Lung (tissue), 12 donors: ENCODE measurements around the gene CNGA3. TPM values are rescaled to one million over a fixed set of nuclear protein-coding genes. Genes with fewer than 3 reads are reported as not detected.

Experiments used
- ATAC-seq: fragments of 200-7000 bp; cut with Tn5 transposase; one replicate; pipeline ENCODE4 v1.9.1; 2020; ENCODE audit warnings: moderate number of reproducible peaks; ENCODE audit not compliant: insufficient read depth, low FRiP score
- DNase-seq, 3 donors: peaks; one replicate each; pipeline ENCODE4 v3.0.0-alpha.2; 2013 to 2017
- H3K27ac ChIP-seq, 2 donors: one replicate each; pipeline ENCODE4 v1.5.1; 2013; ENCODE audit warnings: mild to moderate bottlenecking in 2 of 2, moderate library complexity in 2 of 2, control low read depth in 1 of 2, inconsistent platforms in 1 of 2, low read depth in 1 of 2, low read length in 1 of 2
- H3K27me3 ChIP-seq, 3 donors: one replicate each; pipeline ENCODE4 v1.5.1; 2013; ENCODE audit warnings: low read length in 2 of 3; ENCODE audit not compliant: control insufficient read depth in 3 of 3, insufficient read depth in 3 of 3
- H3K36me3 ChIP-seq, 4 donors: one replicate each; pipeline ENCODE4 v1.5.1; 2013; ENCODE audit warnings: low read length in 4 of 4, mild to moderate bottlenecking in 1 of 4, moderate library complexity in 1 of 4; ENCODE audit not compliant: control insufficient read depth in 4 of 4, insufficient read depth in 4 of 4
- H3K4me1 ChIP-seq, 5 donors: one replicate each; pipeline ENCODE4 v1.5.1; 2013; ENCODE audit warnings: low read length in 5 of 5, mild to moderate bottlenecking in 2 of 5, moderate library complexity in 1 of 5; ENCODE audit not compliant: control insufficient read depth in 5 of 5, insufficient read depth in 5 of 5
- H3K4me3 ChIP-seq: one replicate; pipeline ENCODE4 v1.5.1; 2013; ENCODE audit warnings: mild to moderate bottlenecking, control low read depth, moderate library complexity
- H3K9ac ChIP-seq, 2 donors: one replicate each; pipeline ENCODE4 v1.5.1; 2013; ENCODE audit warnings: low read length in 2 of 2, control low read depth in 1 of 2; ENCODE audit not compliant: insufficient read depth in 1 of 2
- H3K9me3 ChIP-seq, 4 donors: one replicate each; pipeline ENCODE4 v1.5.1; 2013; ENCODE audit warnings: low read length in 3 of 4, mild to moderate bottlenecking in 1 of 4, moderate library complexity in 1 of 4; ENCODE audit not compliant: control insufficient read depth in 4 of 4, insufficient read depth in 3 of 4
- WGBS, 2 donors: extraction: QIAGEN DNeasy Blood & Tissue Kit; methylation state at CpG; one replicate each; pipeline ENCODE4 v1.1.7; 2013; 5-methylcytosine and 5-hydroxymethylcytosine counted together
- polyA plus RNA-seq, 2 donors: library from polyadenylated mRNA; stranded (reverse); fragments of 200-250 nt; gene quantifications; one replicate each; pipeline ENCODE4 v1.2.1, GENCODE V29; 2013
- total RNA-seq, 2 donors: library from RNA; depleted of rRNA in 1 of 2; stranded (reverse); fragments of >200 nt in 1 of 2; gene quantifications; one replicate each; pipeline ENCODE4 v1.2.1, GENCODE V29; 2014 to 2021
- TF ChIP-seq, protein P1 (sequence below): IDR thresholded peaks from 2 replicates; pipeline ENCODE4 v1.5.1; 2012; ENCODE audit warnings: mild to moderate bottlenecking; ENCODE audit errors: control extremely low read depth, extremely low read depth
- donor health status: control.
- donor health status: control.
- donor health status: Bipolar disorder and iron deficiency.
- donor health status: healthy.
- donor health status: DM: yes; HTN: yes; CAD: no.

The CNGA3 gene
- total and polyA plus RNA-seq, 4 donors, result 0.06 to 0.40 (median 0.18) TPM

DNA sequence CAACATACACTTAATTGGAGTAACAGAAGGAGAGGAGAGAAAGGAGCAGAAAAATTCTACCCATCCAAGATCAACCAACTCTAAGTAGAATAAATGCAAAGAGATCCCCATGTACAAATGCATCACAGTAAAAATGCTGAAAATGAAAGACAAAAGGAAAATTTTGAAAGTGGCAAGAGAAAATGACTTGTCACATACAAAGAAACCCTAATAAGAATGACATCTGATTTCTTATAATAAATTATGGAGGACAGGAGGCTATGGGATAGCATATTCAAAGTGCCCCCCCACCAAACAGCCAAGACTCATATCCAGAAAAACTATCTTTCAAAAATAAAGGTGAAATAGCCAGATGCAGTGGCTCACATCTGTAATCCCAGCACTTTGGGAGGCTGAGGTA lies 76.2 kb downstream of the CNGA3 start:
- Histone ChIP-seq H3K4me3 (no peak overlapping the region), H3K4me1 (peaks cover 0 to 5% (median 0%) of the 10 kb centered on the region in 5 donors), H3K27ac (no peak overlapping the region), H3K9me3 (no peaks in the 10 kb centered on the region), H3K9ac (no peak overlapping the region), H3K36me3 (no peaks in the 10 kb centered on the region), H3K27me3 (no peaks in the 10 kb centered on the region)
- DNase-seq, result no peak
- TF ChIP-seq, protein P1, sequence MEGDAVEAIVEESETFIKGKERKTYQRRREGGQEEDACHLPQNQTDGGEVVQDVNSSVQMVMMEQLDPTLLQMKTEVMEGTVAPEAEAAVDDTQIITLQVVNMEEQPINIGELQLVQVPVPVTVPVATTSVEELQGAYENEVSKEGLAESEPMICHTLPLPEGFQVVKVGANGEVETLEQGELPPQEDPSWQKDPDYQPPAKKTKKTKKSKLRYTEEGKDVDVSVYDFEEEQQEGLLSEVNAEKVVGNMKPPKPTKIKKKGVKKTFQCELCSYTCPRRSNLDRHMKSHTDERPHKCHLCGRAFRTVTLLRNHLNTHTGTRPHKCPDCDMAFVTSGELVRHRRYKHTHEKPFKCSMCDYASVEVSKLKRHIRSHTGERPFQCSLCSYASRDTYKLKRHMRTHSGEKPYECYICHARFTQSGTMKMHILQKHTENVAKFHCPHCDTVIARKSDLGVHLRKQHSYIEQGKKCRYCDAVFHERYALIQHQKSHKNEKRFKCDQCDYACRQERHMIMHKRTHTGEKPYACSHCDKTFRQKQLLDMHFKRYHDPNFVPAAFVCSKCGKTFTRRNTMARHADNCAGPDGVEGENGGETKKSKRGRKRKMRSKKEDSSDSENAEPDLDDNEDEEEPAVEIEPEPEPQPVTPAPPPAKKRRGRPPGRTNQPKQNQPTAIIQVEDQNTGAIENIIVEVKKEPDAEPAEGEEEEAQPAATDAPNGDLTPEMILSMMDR, result no peak
- ATAC-seq, result no peak

DNA sequence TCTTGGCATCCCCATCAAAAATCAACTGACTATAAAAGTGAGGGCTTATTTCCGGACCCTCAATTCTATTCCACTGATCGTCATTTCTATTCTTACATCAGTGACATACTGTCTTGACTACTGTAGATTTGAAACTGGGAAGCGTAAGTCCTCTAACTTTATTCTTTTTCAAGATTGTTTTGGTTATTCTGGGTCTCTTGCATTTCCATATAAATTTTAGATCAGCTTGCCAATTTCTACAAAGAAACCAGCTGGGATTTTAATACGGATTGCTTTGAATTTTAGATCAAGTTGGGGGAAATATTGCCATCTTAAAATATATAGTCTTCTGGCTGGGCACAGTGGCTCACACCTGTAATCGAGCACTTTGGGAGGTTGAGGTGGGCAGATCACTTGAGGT lies 80.5 kb downstream of the CNGA3 start:
- 93 to 96% methylated on average over 5 of the region's 5 CpGs for WGBS, 2 donors
- no peak for ATAC-seq
- no peak for DNase-seq
- Histone ChIP-seq H3K4me1 (no peaks in the 10 kb centered on the region), H3K9ac (no peak overlapping the region), H3K36me3 (no peaks in the 10 kb centered on the region), H3K27ac (no peak overlapping the region), H3K4me3 (no peak overlapping the region), H3K9me3 (no peaks in the 10 kb centered on the region), H3K27me3 (no peaks in the 10 kb centered on the region)
- TF ChIP-seq, protein P1, result no peak

DNA sequence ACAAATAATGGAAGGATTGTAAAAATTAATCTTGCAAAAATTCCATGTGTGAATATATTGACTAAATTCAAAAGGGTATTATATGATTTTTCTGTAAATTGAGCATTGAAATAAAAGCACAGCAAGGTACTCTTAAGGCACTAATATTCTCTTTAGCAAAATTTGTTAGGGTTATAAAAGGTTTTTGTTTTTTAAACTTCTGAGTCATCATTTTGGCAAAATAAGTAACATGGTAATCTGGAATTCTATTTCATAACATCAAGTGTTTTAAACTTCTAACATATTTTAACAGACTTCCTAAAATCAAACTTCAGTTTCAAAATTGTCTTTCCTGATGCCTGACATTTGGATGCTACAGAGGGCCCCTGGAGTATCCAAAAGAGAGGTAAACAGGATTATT lies 85.9 kb downstream of the CNGA3 start:
- Histone ChIP-seq H3K27me3 (no peaks in the 10 kb centered on the region), H3K4me3 (no peak overlapping the region), H3K9ac (no peak overlapping the region), H3K27ac (no peak overlapping the region), H3K36me3 (no peaks in the 10 kb centered on the region), H3K4me1 (no peaks in the 10 kb centered on the region), H3K9me3 (peaks cover 0 to 9% (median 0%) of the 10 kb centered on the region in 4 donors)
- no peak for ATAC-seq
- TF ChIP-seq, protein P1, result no peak
- no peak for DNase-seq

DNA sequence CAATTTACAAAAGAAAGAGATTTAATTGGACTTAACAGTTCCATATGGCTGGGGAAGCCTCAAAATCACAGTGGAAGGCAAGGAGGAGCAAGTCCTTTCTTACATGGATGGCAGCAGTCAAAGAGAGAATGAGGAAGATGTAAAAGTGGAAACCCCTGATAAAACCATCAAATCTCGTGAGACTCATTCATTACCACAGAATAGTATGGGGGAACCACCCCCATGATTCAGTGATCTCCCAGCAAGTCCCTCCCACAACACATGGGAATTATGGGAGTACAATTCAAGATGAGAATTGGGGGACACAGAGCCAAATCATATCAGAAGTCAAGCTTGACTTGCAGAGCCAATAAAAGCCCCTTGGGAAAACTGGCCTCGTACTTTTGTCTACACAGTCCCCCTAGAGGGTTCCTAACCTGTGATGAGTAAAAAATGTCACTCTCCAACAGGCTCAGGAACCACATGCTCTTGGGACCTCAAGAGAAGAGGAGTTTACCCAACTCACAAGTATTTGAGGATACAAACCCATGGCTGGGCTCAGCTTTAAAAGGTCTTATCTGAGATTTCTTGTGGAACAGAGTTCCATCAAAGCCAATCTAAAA lies 87.2 kb downstream of the CNGA3 start:
- no peaks in the 10 kb centered on the region for H3K4me1 ChIP-seq
- peaks cover 0 to 9% (median 0%) of the 10 kb centered on the region in 4 donors for H3K9me3 ChIP-seq
- H3K4me3 ChIP-seq, result no peak overlapping the region
- no peak for ATAC-seq
- DNase-seq, result no peak
- H3K36me3 ChIP-seq, result no peaks in the 10 kb centered on the region
- WGBS, 2 donors, result 88 to 92% methylated on average over 2 of the region's 2 CpGs
- H3K27ac ChIP-seq, result no peak overlapping the region
- TF ChIP-seq, protein P1, result no peak
- no peaks in the 10 kb centered on the region for H3K27me3 ChIP-seq
- no peak overlapping the region for H3K9ac ChIP-seq
